ENCODE measurements around the gene IFT52.

IFT52 gene

GRCh38 chr20:43565758-43566104 lies 25.0 kb upstream of the IFT52 start:
- Histone ChIP-seq H3K27ac (ENCODE audit: low read depth, low read length) (no peak overlapping the region), H3K27me3 (ENCODE audit: control insufficient read depth in 1 of 2, insufficient read depth in 2 of 2, low read length in 2 of 2) (no peaks in the 10 kb centered on the region), H3K9ac (ENCODE audit: low read depth in 1 of 2, low read length in 2 of 2) (no peak overlapping the region), H3K36me3 (ENCODE audit: control insufficient read depth in 1 of 2, insufficient read depth in 2 of 2, low read length in 2 of 2) (peaks cover 10 to 42% of the 10 kb centered on the region in 2 donors), H3K4me1 (ENCODE audit: control insufficient read depth in 1 of 2, insufficient read depth in 2 of 2, low read length in 2 of 2) (peaks cover 12 to 17% of the 10 kb centered on the region in 2 donors), H3K4me3 (ENCODE audit: low read depth in 1 of 2, low read length in 2 of 2) (no peak overlapping the region), H3K9me3 (ENCODE audit: control insufficient read depth in 1 of 2, low read length in 2 of 2) (no peaks in the 10 kb centered on the region)

GRCh38 chr20:43567477-43567876 lies 23.3 kb upstream of the IFT52 start:
- Histone ChIP-seq H3K27me3 (ENCODE audit: control insufficient read depth in 1 of 2, insufficient read depth in 2 of 2, low read length in 2 of 2) (no peaks in the 10 kb centered on the region), H3K4me1 (ENCODE audit: control insufficient read depth in 1 of 2, insufficient read depth in 2 of 2, low read length in 2 of 2) (peaks cover 13 to 14% of the 10 kb centered on the region in 2 donors), H3K4me3 (ENCODE audit: low read depth in 1 of 2, low read length in 2 of 2) (no peak overlapping the region), H3K36me3 (ENCODE audit: control insufficient read depth in 1 of 2, insufficient read depth in 2 of 2, low read length in 2 of 2) (peaks cover 10 to 55% of the 10 kb centered on the region in 2 donors), H3K9ac (ENCODE audit: low read depth in 1 of 2, low read length in 2 of 2) (no peak overlapping the region), H3K27ac (ENCODE audit: low read depth, low read length) (no peak overlapping the region), H3K9me3 (ENCODE audit: control insufficient read depth in 1 of 2, low read length in 2 of 2) (no peaks in the 10 kb centered on the region)

- peaks cover 10 to 60% of the 10 kb centered on the region in 2 donors for H3K36me3 ChIP-seq (ENCODE audit: control insufficient read depth in 1 of 2, insufficient read depth in 2 of 2, low read length in 2 of 2)
- no peak overlapping the region for H3K4me3 ChIP-seq (ENCODE audit: low read depth in 1 of 2, low read length in 2 of 2)
- peaks cover 13 to 14% of the 10 kb centered on the region in 2 donors for H3K4me1 ChIP-seq (ENCODE audit: control insufficient read depth in 1 of 2, insufficient read depth in 2 of 2, low read length in 2 of 2)
- H3K9ac ChIP-seq (ENCODE audit: low read depth in 1 of 2, low read length in 2 of 2), result no peak overlapping the region
- H3K27ac ChIP-seq (ENCODE audit: low read depth, low read length), result no peak overlapping the region
- H3K27me3 ChIP-seq (ENCODE audit: control insufficient read depth in 1 of 2, insufficient read depth in 2 of 2, low read length in 2 of 2), result no peaks in the 10 kb centered on the region
- H3K9me3 ChIP-seq (ENCODE audit: control insufficient read depth in 1 of 2, low read length in 2 of 2), result no peaks in the 10 kb centered on the region
These were observed 22.0 kb upstream of the IFT52 start for GRCh38 chr20:43568706-43569105.

GRCh38 chr20:43569282-43569681 lies 21.5 kb upstream of the IFT52 start:
- H3K9me3 ChIP-seq (ENCODE audit: control insufficient read depth in 1 of 2, low read length in 2 of 2), result no peaks in the 10 kb centered on the region
- peaks cover 13 to 14% of the 10 kb centered on the region in 2 donors for H3K4me1 ChIP-seq (ENCODE audit: control insufficient read depth in 1 of 2, insufficient read depth in 2 of 2, low read length in 2 of 2)
- H3K9ac ChIP-seq (ENCODE audit: low read depth in 1 of 2, low read length in 2 of 2), result no peak overlapping the region

GRCh38 chr20:43570496-43570895 lies 20.2 kb upstream of the IFT52 start:
- Histone ChIP-seq H3K4me3 (ENCODE audit: low read depth in 1 of 2, low read length in 2 of 2) (no peak overlapping the region), H3K27ac (ENCODE audit: low read depth, low read length) (no peak overlapping the region), H3K36me3 (ENCODE audit: control insufficient read depth in 1 of 2, insufficient read depth in 2 of 2, low read length in 2 of 2) (peaks cover 10 to 62% of the 10 kb centered on the region in 2 donors), H3K27me3 (ENCODE audit: control insufficient read depth in 1 of 2, insufficient read depth in 2 of 2, low read length in 2 of 2) (no peaks in the 10 kb centered on the region), H3K9me3 (ENCODE audit: control insufficient read depth in 1 of 2, low read length in 2 of 2) (no peaks in the 10 kb centered on the region), H3K9ac (ENCODE audit: low read depth in 1 of 2, low read length in 2 of 2) (no peak overlapping the region), H3K4me1 (ENCODE audit: control insufficient read depth in 1 of 2, insufficient read depth in 2 of 2, low read length in 2 of 2) (peaks cover 13 to 14% of the 10 kb centered on the region in 2 donors)

More at GRCh38 chr20:43569282-43569681, 21.5 kb upstream of the IFT52 start:
- Histone ChIP-seq H3K4me3 (ENCODE audit: low read depth in 1 of 2, low read length in 2 of 2) (no peak overlapping the region), H3K27ac (ENCODE audit: low read depth, low read length) (no peak overlapping the region), H3K27me3 (ENCODE audit: control insufficient read depth in 1 of 2, insufficient read depth in 2 of 2, low read length in 2 of 2) (no peaks in the 10 kb centered on the region), H3K36me3 (ENCODE audit: control insufficient read depth in 1 of 2, insufficient read depth in 2 of 2, low read length in 2 of 2) (peaks cover 10 to 58% of the 10 kb centered on the region in 2 donors)

- Histone ChIP-seq H3K36me3 (ENCODE audit: control insufficient read depth in 1 of 2, insufficient read depth in 2 of 2, low read length in 2 of 2) (peaks cover 10 to 67% of the 10 kb centered on the region in 2 donors), H3K9me3 (ENCODE audit: control insufficient read depth in 1 of 2, low read length in 2 of 2) (no peaks in the 10 kb centered on the region), H3K4me1 (ENCODE audit: control insufficient read depth in 1 of 2, insufficient read depth in 2 of 2, low read length in 2 of 2) (peaks cover 13 to 14% of the 10 kb centered on the region in 2 donors), H3K27me3 (ENCODE audit: control insufficient read depth in 1 of 2, insufficient read depth in 2 of 2, low read length in 2 of 2) (no peaks in the 10 kb centered on the region), H3K4me3 (ENCODE audit: low read depth in 1 of 2, low read length in 2 of 2) (no peak overlapping the region), H3K9ac (ENCODE audit: low read depth in 1 of 2, low read length in 2 of 2) (no peak overlapping the region), H3K27ac (ENCODE audit: low read depth, low read length) (no peak overlapping the region)
These were observed 19.4 kb upstream of the IFT52 start for GRCh38 chr20:43571310-43571709.

GRCh38 chr20:43571771-43572170 lies 19.0 kb upstream of the IFT52 start:
- no peak overlapping the region for H3K4me3 ChIP-seq (ENCODE audit: low read depth in 1 of 2, low read length in 2 of 2)
- H3K9ac ChIP-seq (ENCODE audit: low read depth in 1 of 2, low read length in 2 of 2), result no peak overlapping the region
- H3K36me3 ChIP-seq (ENCODE audit: control insufficient read depth in 1 of 2, insufficient read depth in 2 of 2, low read length in 2 of 2), result peaks cover 10 to 70% of the 10 kb centered on the region in 2 donors
- peaks cover 13 to 14% of the 10 kb centered on the region in 2 donors for H3K4me1 ChIP-seq (ENCODE audit: control insufficient read depth in 1 of 2, insufficient read depth in 2 of 2, low read length in 2 of 2)
- no peaks in the 10 kb centered on the region for H3K9me3 ChIP-seq (ENCODE audit: control insufficient read depth in 1 of 2, low read length in 2 of 2)
- H3K27me3 ChIP-seq (ENCODE audit: control insufficient read depth in 1 of 2, insufficient read depth in 2 of 2, low read length in 2 of 2), result no peaks in the 10 kb centered on the region
- H3K27ac ChIP-seq (ENCODE audit: low read depth, low read length), result no peak overlapping the region

- Histone ChIP-seq H3K27ac (ENCODE audit: low read depth, low read length) (no peak overlapping the region), H3K4me1 (ENCODE audit: control insufficient read depth in 1 of 2, insufficient read depth in 2 of 2, low read length in 2 of 2) (peaks cover 13 to 14% of the 10 kb centered on the region in 2 donors), H3K9ac (ENCODE audit: low read depth in 1 of 2, low read length in 2 of 2) (no peak overlapping the region), H3K36me3 (ENCODE audit: control insufficient read depth in 1 of 2, insufficient read depth in 2 of 2, low read length in 2 of 2) (peaks cover 10 to 68% of the 10 kb centered on the region in 2 donors), H3K27me3 (ENCODE audit: control insufficient read depth in 1 of 2, insufficient read depth in 2 of 2, low read length in 2 of 2) (no peaks in the 10 kb centered on the region), H3K9me3 (ENCODE audit: control insufficient read depth in 1 of 2, low read length in 2 of 2) (no peaks in the 10 kb centered on the region), H3K4me3 (ENCODE audit: low read depth in 1 of 2, low read length in 2 of 2) (no peak overlapping the region)
These were observed 17.8 kb upstream of the IFT52 start for GRCh38 chr20:43572891-43573290.

GRCh38 chr20:43576108-43576507 lies 14.6 kb upstream of the IFT52 start:
- Histone ChIP-seq H3K4me3 (ENCODE audit: low read depth in 1 of 2, low read length in 2 of 2) (no peak overlapping the region), H3K4me1 (ENCODE audit: control insufficient read depth in 1 of 2, insufficient read depth in 2 of 2, low read length in 2 of 2) (no peaks in the 10 kb centered on the region), H3K9me3 (ENCODE audit: control insufficient read depth in 1 of 2, low read length in 2 of 2) (no peaks in the 10 kb centered on the region), H3K36me3 (ENCODE audit: control insufficient read depth in 1 of 2, insufficient read depth in 2 of 2, low read length in 2 of 2) (peaks cover 8 to 54% of the 10 kb centered on the region in 2 donors), H3K27me3 (ENCODE audit: control insufficient read depth in 1 of 2, insufficient read depth in 2 of 2, low read length in 2 of 2) (no peaks in the 10 kb centered on the region), H3K27ac (ENCODE audit: low read depth, low read length) (no peak overlapping the region), H3K9ac (ENCODE audit: low read depth in 1 of 2, low read length in 2 of 2) (no peak overlapping the region)

GRCh38 chr20:43579861-43580793 lies 10.6 kb upstream of the IFT52 start:
- Histone ChIP-seq H3K27me3 (ENCODE audit: control insufficient read depth in 1 of 2, insufficient read depth in 2 of 2, low read length in 2 of 2) (no peaks in the 10 kb centered on the region), H3K27ac (ENCODE audit: low read depth, low read length) (no peak overlapping the region), H3K4me1 (ENCODE audit: control insufficient read depth in 1 of 2, insufficient read depth in 2 of 2, low read length in 2 of 2) (no peaks in the 10 kb centered on the region), H3K36me3 (ENCODE audit: control insufficient read depth in 1 of 2, insufficient read depth in 2 of 2, low read length in 2 of 2) (peaks cover 8 to 54% of the 10 kb centered on the region in 2 donors), H3K4me3 (ENCODE audit: low read depth in 1 of 2, low read length in 2 of 2) (no peak overlapping the region), H3K9ac (ENCODE audit: low read depth in 1 of 2, low read length in 2 of 2) (no peak overlapping the region), H3K9me3 (ENCODE audit: control insufficient read depth in 1 of 2, low read length in 2 of 2) (no peaks in the 10 kb centered on the region)
